K562 treated with DMSO at 1 percent for 48 hours (cell line): ENCODE data around the gene PKD1L1. TPM values are rescaled to one million over a fixed set of nuclear protein-coding genes. Genes with fewer than 3 reads are reported as not detected.

ENCODE experiments used
- total RNA-seq: library from RNA; unstranded; fragments of 300-600 nt; gene quantifications from 2 replicates; pipeline ENCODE4 v1.2.3, GENCODE V29; 2022; ENCODE audit warnings: low replicate concordance; ENCODE audit errors: extremely low read depth

The PKD1L1 gene
- not detected in 2 replicates for total RNA-seq

DNA sequence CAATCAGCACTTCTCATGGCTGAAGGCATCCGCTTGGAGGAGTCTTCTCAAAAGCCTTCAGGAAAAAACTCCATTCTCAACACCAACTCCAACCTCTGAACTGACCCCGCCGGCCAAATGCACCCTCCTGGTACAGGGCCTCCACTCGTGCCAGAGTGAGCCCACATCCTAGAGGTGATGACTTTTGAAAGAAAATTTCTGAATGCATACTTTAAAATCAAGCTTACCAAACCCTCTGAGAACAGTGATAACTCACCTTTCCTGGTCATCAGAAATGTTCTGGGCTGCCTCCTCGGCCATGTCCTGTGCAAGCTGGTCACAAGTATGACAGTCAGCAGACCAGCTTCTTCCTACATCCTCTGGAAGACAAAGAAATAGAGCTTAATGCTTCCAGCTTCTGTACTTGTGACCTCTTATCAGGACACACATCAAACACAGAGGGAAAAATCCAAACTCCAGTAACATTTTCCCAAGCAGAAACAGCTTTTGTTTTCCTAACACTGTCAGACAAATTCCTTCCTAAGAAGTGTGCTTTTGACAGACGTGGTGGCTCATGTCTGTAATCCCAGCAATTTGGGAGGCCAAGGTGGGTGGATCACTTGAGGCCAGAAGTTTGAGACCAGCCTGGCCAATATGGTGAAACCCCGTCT lies at the start of gene PKD1L1:
TSS of gene PKD1L1 (minus strand) at position 326 of the 650 bp plus-strand sequence. CDS start at position 300, 26 bp downstream.

GRCh38 chr7:47979145-47979831 lies 31.0 kb upstream of the PKD1L1 start, which contains the start of gene HUS1:
TSS of gene HUS1 (minus strand) at chr7:47979615. CDS start at chr7:47979519, 96 bp downstream.

Other genes starting within 250 kb of the PKD1L1 start
- not detected in 2 replicates for gene HUS1, start 31.1 kb upstream of the PKD1L1 start, total RNA-seq
- gene SUN3, start 80.6 kb upstream of the PKD1L1 start, total RNA-seq = not detected in 2 replicates
- not detected in 2 replicates for gene C7orf57, start 87.1 kb upstream of the PKD1L1 start, total RNA-seq
- not detected in 2 replicates for gene UPP1, start 140.8 kb upstream of the PKD1L1 start, total RNA-seq
- gene ABCA13, start 223.0 kb upstream of the PKD1L1 start, total RNA-seq = not detected in 2 replicates